GM18505 (cell line): ENCODE results near the gene ING3.

Experiments used
- ATAC-seq: cut with Tn5 transposase; IDR thresholded peaks from one replicate; pipeline ENCODE4 v1.9.1; 2021; ENCODE audit not compliant: unreplicated experiment
- POLR2A ChIP-seq: IDR thresholded peaks from 4 replicates; pipeline ENCODE4 v1.6.1; 2011; ENCODE audit warnings: borderline replicate concordance; ENCODE audit not compliant: insufficient read depth, insufficient read length; ENCODE audit errors: extremely low read depth

Gene ING3

GRCh38 chr7:120933475-120933874 is 17.1 kb upstream of the ING3 start:
- TF ChIP-seq POLR2A, result no peak
- no peak for ATAC-seq

DNA sequence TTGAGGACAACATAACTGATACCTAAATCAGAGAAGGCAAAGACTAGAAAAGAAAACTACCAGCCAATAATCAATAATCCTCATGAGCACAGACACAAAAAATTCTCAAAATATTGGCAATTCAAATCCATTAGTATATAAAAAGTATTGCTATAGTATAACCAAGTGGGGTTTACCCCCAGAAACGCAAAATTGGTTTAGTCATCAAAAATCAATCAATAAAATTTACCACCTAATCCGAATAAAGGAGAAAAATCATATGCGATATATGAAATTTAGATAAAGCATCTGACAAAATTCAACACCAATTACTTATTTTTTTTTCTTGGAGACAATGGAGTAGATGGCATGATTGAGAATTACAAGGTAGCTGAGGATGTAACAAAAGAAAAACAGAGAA is 11.2 kb upstream of the ING3 start:
- TF ChIP-seq POLR2A, result no peak
- ATAC-seq, result no peak

DNA sequence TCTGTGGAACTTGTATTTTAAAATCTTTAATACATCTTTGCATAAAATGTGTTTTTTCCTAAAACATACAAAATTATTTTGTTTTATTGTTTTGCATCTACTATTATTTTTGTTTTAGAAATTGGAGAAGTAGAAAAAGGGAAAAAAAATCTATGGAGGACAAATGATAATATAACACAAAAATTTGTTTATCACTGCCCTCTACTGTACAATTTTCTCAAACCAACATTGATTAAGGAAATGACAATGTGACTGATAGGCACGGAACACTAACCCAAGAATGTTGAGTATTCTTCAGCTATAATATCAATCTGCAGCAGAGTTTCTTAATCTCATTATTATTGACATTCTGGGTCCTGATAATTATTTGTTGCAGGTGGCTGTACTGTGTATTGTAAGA is 9.5 kb upstream of the ING3 start:
- no peak for ATAC-seq
- no peak for TF ChIP-seq POLR2A

DNA sequence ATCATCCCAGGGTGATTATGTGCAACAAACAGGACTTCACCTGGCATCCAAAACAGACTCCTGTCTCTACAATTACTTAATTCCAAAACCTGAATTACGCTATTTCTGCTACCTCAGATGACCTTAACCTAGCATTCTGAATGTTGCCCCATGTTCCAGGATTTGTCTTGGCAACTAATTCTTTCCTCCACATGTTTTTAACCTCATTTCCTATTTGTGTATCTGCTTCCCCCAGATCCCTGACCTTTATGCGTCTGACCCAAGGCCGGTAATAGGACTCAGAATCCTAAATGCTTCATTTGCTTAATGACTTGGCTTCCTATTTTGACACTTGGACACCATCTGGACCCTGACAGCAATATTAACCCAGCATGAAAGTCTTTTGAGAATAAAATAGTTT is 8.7 kb upstream of the ING3 start:
- no peak for TF ChIP-seq POLR2A
- no peak for ATAC-seq

- no peak for ATAC-seq
- TF ChIP-seq POLR2A, result no peak
These were observed 7.7 kb upstream of the ING3 start for GRCh38 chr7:120942861-120943260.

- ATAC-seq, result no peak
- no peak for TF ChIP-seq POLR2A
These were observed 5.6 kb upstream of the ING3 start for GRCh38 chr7:120944826-120945562.

- no peak for ATAC-seq
- no peak for TF ChIP-seq POLR2A
These were observed 2.6 kb upstream of the ING3 start for GRCh38 chr7:120947980-120948379.

GRCh38 chr7:120949393-120949911 is 1.1 kb upstream of the ING3 start:
- TF ChIP-seq POLR2A, result no peak
- no peak for ATAC-seq

DNA sequence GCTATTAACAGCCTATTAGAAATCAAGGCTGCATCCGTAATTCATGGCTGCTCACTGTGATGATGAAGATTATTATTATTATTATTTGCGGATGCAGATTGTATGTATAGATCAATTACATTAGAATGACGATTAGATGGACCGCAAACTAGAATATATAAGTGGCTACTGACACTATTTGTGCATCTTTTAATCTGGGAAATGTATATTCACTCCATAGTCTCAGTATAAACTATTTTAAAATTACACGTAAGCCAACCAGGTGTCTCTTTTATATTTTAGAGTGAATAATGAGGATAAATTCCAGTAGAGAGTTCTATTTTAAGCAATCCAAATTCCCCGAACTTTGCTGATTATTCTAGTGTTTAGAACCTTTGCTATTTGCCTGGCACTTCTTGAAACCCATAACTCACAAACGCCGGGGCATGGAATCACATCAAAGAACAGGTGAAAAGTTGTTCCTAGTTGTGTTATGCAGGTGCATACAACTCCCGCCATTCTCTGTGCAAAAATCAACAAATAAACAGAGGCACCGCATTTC is 509 bp upstream of the ING3 start:
- no peak for ATAC-seq
- TF ChIP-seq POLR2A, result no peak

DNA sequence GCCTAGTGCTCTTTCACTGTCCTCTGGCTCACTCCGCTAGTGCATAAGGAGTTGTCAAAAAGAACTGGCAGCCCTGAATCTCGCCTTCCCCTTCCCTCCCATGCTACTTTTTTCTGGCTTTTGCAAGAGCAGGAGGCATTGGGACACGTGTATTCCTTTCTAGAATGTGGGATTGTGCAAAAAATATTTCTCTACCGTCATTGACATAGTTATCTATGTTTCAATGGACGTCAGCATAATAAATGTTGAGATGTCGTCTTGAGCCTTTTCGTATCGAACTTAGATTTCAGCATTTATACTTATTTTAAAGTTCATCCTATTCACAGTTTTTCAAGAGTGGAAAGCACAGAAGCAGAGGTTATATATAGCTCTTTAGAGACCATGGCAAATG is 727 bp downstream of the ING3 start:
- no peak for TF ChIP-seq POLR2A
- no peak for ATAC-seq

DNA sequence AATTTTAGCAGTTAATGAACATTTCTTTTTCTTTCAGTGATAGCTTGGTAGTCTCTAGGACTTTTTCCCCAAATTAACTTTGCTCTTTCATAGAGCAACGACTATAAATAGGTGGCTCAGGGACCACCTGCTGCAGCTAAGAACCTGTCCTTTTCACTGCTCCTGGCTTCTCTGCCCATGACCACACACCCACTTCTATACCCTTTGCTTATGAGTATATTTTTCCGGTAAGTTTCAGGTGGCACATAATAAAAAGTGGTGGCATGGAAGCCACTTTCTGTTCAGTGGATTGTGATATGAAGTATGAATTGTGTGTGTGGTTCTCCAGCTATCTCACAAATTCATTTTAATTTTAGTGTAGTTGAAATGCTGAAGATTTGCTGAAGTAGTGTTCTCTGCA is 1.2 kb downstream of the ING3 start:
- no peak for ATAC-seq
- TF ChIP-seq POLR2A, result no peak

DNA sequence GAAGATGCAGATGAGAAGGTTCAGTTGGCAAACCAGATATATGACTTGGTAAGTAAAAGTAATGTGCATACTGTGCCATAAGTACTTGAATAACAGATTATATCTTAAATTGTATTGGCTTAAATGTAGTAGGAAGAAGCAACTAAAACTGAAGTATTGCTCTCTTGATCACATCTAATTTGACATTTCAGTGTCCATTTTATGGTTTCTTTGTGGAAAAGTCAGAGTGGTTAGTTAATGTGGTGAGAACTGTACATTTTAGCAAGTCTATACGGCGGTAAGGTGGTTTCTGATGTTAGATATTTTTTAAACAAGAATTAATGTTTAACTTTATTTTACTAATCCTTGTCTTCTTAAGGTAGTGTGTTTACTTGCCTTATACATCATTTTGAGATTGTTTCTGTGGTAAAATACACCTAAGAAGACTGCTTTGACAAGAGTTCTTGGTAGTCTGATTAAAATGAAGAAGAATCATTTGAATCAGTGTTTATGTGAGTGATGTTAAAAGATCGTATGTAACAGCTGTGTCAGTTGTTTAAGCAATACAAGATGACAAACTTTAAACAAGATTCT is 5.1 kb downstream of the ING3 start:
- no peak for ATAC-seq

DNA sequence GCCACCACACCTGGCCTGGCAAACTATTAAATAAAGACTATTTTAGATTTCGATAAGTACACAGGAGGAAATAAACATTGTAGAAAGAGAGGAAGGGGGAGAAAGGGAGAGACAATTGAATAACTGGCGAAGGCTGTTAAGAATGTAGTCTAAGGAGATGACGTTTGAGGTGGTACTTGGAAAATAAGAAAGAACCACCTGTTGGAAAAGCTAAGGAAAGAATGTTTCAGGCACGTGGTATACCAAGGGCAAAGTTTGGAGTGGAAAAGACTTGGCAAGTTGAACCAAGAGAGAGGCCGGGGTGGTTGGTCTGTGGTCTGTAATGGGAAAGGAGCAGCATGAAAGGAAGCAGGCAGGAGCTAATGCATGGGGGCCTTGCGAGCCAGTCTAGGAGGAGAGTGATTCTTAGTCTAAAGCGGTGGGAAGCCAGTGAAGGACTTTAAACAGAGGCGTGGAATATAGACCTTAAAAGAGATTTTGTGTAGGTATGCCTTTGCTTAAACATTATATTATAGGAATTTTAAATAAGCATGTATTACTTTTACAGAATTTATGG is 9.4 kb downstream of the ING3 start:
- ATAC-seq, result no peak

More for the DNA sequence above, 5.1 kb downstream of the ING3 start:
- TF ChIP-seq POLR2A, result no peak

DNA sequence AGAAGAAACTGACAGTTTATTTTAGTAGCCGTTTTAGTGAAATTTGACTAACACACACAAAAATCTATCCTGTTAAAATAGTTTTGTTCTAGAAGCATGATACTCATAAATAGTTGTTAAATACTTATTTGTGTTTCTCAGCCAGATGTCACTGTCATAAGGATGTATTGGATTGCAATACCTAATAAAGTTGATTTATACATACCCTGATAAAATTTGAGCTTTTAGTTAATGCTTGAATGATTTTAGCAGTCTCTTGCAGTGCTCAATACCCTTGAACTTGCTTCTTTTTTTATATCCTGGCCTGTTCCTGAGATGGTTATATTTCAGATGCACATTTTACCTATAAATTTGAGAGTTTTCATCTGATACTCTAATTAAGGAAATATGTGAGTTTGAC is 10.1 kb downstream of the ING3 start:
- TF ChIP-seq POLR2A, result no peak
- no peak for ATAC-seq

More for the DNA sequence above, 9.4 kb downstream of the ING3 start:
- TF ChIP-seq POLR2A, result no peak

DNA sequence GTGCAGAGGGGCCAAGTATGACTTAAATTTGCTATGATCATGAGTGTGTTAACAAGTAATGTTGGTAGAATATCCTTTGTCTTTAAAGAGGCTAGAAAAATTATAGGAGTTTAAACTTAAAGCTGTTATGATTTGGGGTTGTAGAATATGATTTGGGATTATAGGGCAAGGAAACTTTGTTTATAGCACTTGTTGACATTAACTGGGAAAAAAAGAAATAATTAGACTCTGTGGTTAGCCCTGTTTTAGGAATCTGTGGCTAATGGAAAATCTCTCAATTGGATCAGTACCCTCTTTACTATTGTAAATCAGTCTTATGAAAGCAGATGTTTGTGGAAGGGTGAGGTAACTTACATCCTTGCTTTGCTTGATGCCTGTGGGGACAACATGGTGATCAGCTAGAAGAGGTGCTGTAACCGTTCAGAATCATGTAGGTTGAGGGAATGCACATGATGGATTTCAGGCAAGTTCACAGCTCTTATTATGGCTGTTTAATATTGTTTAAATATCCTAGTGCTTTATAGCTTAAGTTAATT is 11.1 kb downstream of the ING3 start:
- TF ChIP-seq POLR2A, result no peak
- ATAC-seq, result no peak

GRCh38 chr7:120964088-120964487 is 13.5 kb downstream of the ING3 start:
- no peak for TF ChIP-seq POLR2A
- ATAC-seq, result no peak
